GM18873 (cell line): Measurements from ENCODE around the gene UBE2D1.

Experiments used
- ATAC-seq: cut with Tn5 transposase; IDR thresholded peaks from one replicate; pipeline ENCODE4 v1.9.1; 2021; ENCODE audit warnings: mild to moderate bottlenecking, moderate library complexity, moderate number of reproducible peaks; ENCODE audit not compliant: unreplicated experiment, low FRiP score

The UBE2D1 gene

GRCh38 chr10:58334817-58335305 is at the start of gene UBE2D1:
Gene UBE2D1, plus strand, starts transcription at chr10:58335006. Its CDS starts 196 bp downstream, at chr10:58335202.
- ATAC-seq: peak; percentile 91

GRCh38 chr10:58291538-58292174 is 43.1 kb upstream of the UBE2D1 start:
- peak; percentile 76 for ATAC-seq

GRCh38 chr10:58293989-58294388 is 40.8 kb upstream of the UBE2D1 start:
- no peak for ATAC-seq

- peak; percentile 83 for ATAC-seq
Measured at GRCh38 chr10:58299580-58299979, 35.2 kb upstream of the UBE2D1 start.

- ATAC-seq: no peak
Measured at GRCh38 chr10:58300676-58301075, 34.1 kb upstream of the UBE2D1 start.

- no peak for ATAC-seq
Measured at GRCh38 chr10:58302254-58302653, 32.6 kb upstream of the UBE2D1 start.

GRCh38 chr10:58304099-58304633 is 30.6 kb upstream of the UBE2D1 start:
- ATAC-seq: no peak

GRCh38 chr10:58305821-58306220 is 29.0 kb upstream of the UBE2D1 start:
- no peak for ATAC-seq

GRCh38 chr10:58307676-58308075 is 27.1 kb upstream of the UBE2D1 start:
- ATAC-seq: no peak

- ATAC-seq: no peak
Measured at GRCh38 chr10:58311026-58311425, 23.8 kb upstream of the UBE2D1 start.

GRCh38 chr10:58316874-58317273 is 17.9 kb upstream of the UBE2D1 start:
- ATAC-seq: no peak

GRCh38 chr10:58318346-58318745 is 16.5 kb upstream of the UBE2D1 start:
- no peak for ATAC-seq

GRCh38 chr10:58319599-58319998 is 15.2 kb upstream of the UBE2D1 start:
- ATAC-seq: no peak

GRCh38 chr10:58320351-58321049 is 14.3 kb upstream of the UBE2D1 start:
- ATAC-seq: no peak

- peak; percentile 73 for ATAC-seq
Measured at GRCh38 chr10:58322072-58322834, 12.6 kb upstream of the UBE2D1 start.

- peak; percentile 12 for ATAC-seq
Measured at GRCh38 chr10:58322835-58323209, 12.0 kb upstream of the UBE2D1 start.

GRCh38 chr10:58326967-58327381 is 7.8 kb upstream of the UBE2D1 start:
- no peak for ATAC-seq

- no peak for ATAC-seq
Measured at GRCh38 chr10:58328233-58328632, 6.6 kb upstream of the UBE2D1 start.

GRCh38 chr10:58330431-58330830 is 4.4 kb upstream of the UBE2D1 start:
- no peak for ATAC-seq

GRCh38 chr10:58331646-58332045 is 3.2 kb upstream of the UBE2D1 start:
- no peak for ATAC-seq
